ENCODE measurements around the gene HDX.

- TF ChIP-seq ZNF510 (tag by site-specific recombination; IDR thresholded peaks at IDR 0.05; ENCODE audit: insufficient replicate concordance): no peak
- no peak for TF ChIP-seq CTCF (tag by site-specific recombination; IDR thresholded peaks at IDR 0.05)
- no peak for TF ChIP-seq ZNF274 (IDR thresholded peaks at IDR 0.05; ENCODE audit: low read length)
- TF ChIP-seq ZNF274 (tag by site-specific recombination; IDR thresholded peaks at IDR 0.05; ENCODE audit: borderline replicate concordance): no peak
- no peak for TF ChIP-seq ZFP41 (tag by site-specific recombination; IDR thresholded peaks at IDR 0.05; ENCODE audit: borderline replicate concordance)
- TF ChIP-seq ZBTB21 (tag by site-specific recombination; IDR thresholded peaks at IDR 0.05): no peak
- TF ChIP-seq ZSCAN16 (tag by site-specific recombination; IDR thresholded peaks at IDR 0.05): no peak
- no peak for TF ChIP-seq TCF7L2 (IDR thresholded peaks at IDR 0.05; ENCODE audit: borderline replicate concordance, low read depth, low read length)
Observed at GRCh38 chrX:84357296-84357695, 145.0 kb downstream of the HDX start.
